Epithelial cell of esophagus (primary cell): ENCODE data around the gene GABBR2.
A peak's percentile ranks its signal among the peaks of the same experiment; 100 is the strongest.

Experiments used
- DNase-seq: peaks from one replicate; pipeline ENCODE4 v3.0.0; 2010; ENCODE audit warnings: low read depth
- H3K4me3 ChIP-seq: 2 replicates; pipeline ENCODE4 v1.5.1; 2011; ENCODE audit warnings: mild to moderate bottlenecking, low read length, control low read depth
- CTCF ChIP-seq: IDR thresholded peaks from 2 replicates; pipeline ENCODE4 v1.5.1; 2011; ENCODE audit warnings: low read depth, mild to moderate bottlenecking, low read length, control low read depth, inconsistent platforms; ENCODE audit not compliant: insufficient read depth; ENCODE audit errors: missing control alignments

The GABBR2 gene

GRCh38 chr9:98572796-98573195 is 135.9 kb downstream of the GABBR2 start:
- no peak for DNase-seq
- H3K4me3 ChIP-seq = no peak overlapping the region
- TF ChIP-seq CTCF = no peak

GRCh38 chr9:98572054-98572627 is 136.6 kb downstream of the GABBR2 start:
- peak; percentile 5 for DNase-seq
- TF ChIP-seq CTCF = no peak

DNA sequence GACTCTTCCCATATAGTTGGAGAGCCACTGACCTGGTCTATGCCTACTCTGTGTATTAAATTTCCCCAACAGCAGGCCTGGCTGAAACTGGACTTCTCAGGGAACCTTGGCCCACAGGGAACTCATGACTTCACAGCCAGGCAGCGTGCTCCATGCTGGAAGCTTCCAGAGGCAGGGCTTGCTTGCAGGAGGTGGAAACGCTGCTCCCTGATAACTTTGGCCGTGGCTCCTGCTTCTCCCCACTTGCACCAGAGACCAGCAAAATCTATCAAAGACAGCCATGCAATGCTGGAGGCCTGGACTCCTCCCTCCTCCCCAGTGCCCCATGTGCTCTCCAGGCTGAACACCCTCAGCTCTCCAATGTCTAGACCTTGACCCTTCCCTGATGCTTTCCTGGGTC is 137.1 kb downstream of the GABBR2 start:
- no peak for TF ChIP-seq CTCF
- no peak for DNase-seq
- H3K4me3 ChIP-seq = no peak overlapping the region

More at GRCh38 chr9:98572054-98572627, 136.6 kb downstream of the GABBR2 start:
- H3K4me3 ChIP-seq = no peak overlapping the region

DNA sequence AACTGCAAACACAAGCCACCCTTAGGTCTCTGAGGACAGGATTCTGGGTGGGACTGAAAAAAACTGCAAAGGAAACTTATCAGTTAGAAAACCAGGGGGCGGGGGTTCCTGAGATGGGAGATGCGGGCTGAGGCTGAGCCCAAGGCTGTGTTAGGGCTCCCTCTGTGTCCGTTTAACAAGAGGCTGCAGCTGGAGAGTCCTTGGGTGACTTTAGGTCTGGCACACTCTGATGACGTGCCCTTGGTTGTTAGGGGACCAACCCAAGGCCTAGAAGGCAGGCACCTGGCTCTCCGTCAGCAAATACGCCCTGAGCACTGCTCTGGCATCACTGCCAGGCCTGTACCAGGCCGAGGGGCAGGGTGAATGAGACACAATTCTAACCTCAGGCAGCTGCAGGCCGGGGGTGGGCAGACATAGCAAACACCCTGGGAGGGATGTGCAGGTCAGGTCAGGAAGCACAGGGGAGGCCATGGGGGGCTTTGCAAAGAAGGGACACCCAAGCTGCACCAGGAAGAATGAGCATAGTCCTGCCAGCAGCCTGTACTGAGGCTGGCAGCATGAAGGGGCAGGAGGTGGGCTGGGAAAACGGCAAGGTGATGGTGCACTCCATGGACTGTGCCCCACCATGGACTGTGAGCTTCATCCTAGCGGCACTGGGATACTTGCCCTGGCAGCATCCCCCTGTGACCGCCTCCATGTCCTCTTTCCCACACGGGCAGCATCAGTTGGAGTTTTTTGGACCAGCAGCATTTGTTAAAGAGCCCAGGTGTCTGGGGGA is 137.9 kb downstream of the GABBR2 start:
- no peak for TF ChIP-seq CTCF
- no peak overlapping the region for H3K4me3 ChIP-seq
- no peak for DNase-seq

- no peak overlapping the region for H3K4me3 ChIP-seq
- TF ChIP-seq CTCF = no peak
- no peak for DNase-seq
Observed at GRCh38 chr9:98570055-98570454, 138.7 kb downstream of the GABBR2 start.

GRCh38 chr9:98569491-98569890 is 139.2 kb downstream of the GABBR2 start:
- no peak for DNase-seq
- no peak for TF ChIP-seq CTCF
- H3K4me3 ChIP-seq = no peak overlapping the region

DNA sequence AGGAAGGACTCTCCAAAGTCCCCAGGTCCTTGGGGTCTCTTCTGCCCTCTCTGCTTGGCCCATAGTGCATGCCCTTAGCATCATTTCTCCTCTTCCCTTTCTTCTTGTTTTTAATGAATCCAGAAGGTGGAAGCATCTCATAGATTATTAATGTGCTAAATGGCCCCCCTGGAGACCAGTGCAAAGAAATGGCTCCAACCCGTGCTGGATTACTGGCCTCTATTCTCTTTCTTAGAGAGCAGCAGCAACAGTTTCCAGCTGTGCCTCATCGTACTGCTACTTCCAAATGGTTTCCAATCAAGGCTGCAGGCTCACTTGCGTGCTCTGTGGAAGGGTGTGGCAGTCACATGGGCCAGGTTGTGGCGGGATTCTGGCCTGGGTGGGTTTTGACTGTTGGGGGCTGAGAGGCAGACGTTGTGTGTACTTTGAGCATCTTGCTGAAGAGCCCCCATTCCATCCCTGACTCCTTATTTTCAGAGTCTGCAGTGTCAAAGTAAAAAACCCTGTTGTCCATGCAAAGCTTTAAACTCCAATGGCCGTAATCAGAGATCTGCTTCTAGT is 139.7 kb downstream of the GABBR2 start:
- no peak for DNase-seq
- no peak for TF ChIP-seq CTCF
- H3K4me3 ChIP-seq = no peak overlapping the region
